Endothelial cell (in vitro differentiated cells): Measurements from ENCODE around the gene EFTUD2. TPM values are rescaled to one million over a fixed set of nuclear protein-coding genes. Genes with fewer than 3 reads are reported as not detected.

Source experiments
- DNase-seq: peaks from one replicate; pipeline ENCODE4 v3.0.0; 2021; ENCODE audit warnings: low spot score
- H3K27ac Mint-ChIP-seq: one replicate; pipeline ENCODE4 v1.8.0; 2021; ENCODE audit warnings: mixed read lengths, inconsistent platforms; ENCODE audit not compliant: unreplicated experiment
- H3K27me3 Mint-ChIP-seq: one replicate; pipeline ENCODE4 v1.8.0; 2021; ENCODE audit warnings: mild to moderate bottlenecking, moderate library complexity, mixed read lengths, inconsistent platforms; ENCODE audit not compliant: unreplicated experiment
- H3K36me3 Mint-ChIP-seq: one replicate; pipeline ENCODE4 v1.8.0; 2021; ENCODE audit warnings: mild to moderate bottlenecking, low read depth, mixed read lengths, inconsistent platforms; ENCODE audit not compliant: unreplicated experiment
- H3K4me1 Mint-ChIP-seq: one replicate; pipeline ENCODE4 v1.8.0; 2021; ENCODE audit warnings: mild to moderate bottlenecking, mixed read lengths, inconsistent platforms; ENCODE audit not compliant: unreplicated experiment
- H3K4me3 Mint-ChIP-seq: one replicate; pipeline ENCODE4 v1.8.0; 2021; ENCODE audit warnings: mild to moderate bottlenecking, mixed read lengths, inconsistent platforms; ENCODE audit not compliant: unreplicated experiment
- H3K9me3 Mint-ChIP-seq: one replicate; pipeline ENCODE4 v1.8.0; 2021; ENCODE audit warnings: mixed read lengths, inconsistent platforms; ENCODE audit not compliant: unreplicated experiment
- total RNA-seq: library from RNA; stranded (reverse); fragmentation: NEBNext Ultra II Directional; extraction: Animal tissue kit (Norgen Biotek cat#: 25700); gene quantifications from one replicate; pipeline ENCODE4 v1.2.1, GENCODE V29; 2021; ENCODE audit not compliant: unreplicated experiment
- TF ChIP-seq, protein P1 (sequence below): fragments of 200-600 bp; sonication (generic); IDR thresholded peaks from one replicate; pipeline ENCODE4 v1.5.0; 2021; ENCODE audit warnings: antibody characterized with exemption; ENCODE audit not compliant: unreplicated experiment

EFTUD2 gene
- total RNA-seq, 1 donor from 2014 or later = 154 TPM

DNA sequence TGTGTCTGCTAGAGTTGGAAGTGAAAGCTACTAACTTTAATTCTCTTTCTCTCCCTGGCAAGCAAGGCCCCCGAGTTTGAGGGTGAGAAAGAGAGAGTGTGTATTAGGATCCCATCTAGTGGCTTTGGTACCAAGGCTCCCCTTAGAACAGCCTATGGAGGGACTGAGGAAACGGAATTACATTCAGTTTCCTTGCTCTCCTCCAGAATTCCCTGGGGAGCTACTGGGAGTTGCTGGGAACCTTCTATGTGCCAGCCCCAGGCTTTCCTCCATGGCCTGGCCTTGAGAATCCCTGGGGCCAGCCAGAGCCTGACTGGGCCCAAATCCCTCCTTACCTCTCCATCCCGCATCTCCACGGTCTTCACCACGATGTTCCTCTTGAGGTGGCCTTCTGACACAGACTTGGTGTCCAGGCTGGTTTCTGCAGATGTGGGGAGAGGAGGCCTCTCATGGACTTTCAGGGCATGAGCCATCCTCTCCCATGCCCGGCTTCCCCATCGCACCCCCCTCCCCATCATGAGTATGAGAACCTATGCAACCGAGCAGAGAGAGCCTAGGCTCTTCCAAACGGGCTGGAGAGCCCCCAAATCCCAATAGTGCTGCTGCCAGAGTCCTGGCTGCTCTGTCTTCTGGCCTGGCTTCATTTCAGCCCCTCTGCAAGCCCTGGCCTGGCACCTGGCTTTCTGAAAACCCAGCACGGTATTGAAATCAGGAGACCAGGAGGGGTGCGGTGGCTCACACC, 8.7 kb upstream of the EFTUD2 start:
- Mint-ChIP-seq H3K27me3 (peaks cover 3% of the 10 kb centered on the region), H3K36me3 (no peaks in the 10 kb centered on the region), H3K9me3 (no peaks in the 10 kb centered on the region), H3K4me1 (peaks cover 39% of the 10 kb centered on the region), H3K27ac (no peak overlapping the region), H3K4me3 (no peak overlapping the region)
- TF ChIP-seq, protein P1, sequence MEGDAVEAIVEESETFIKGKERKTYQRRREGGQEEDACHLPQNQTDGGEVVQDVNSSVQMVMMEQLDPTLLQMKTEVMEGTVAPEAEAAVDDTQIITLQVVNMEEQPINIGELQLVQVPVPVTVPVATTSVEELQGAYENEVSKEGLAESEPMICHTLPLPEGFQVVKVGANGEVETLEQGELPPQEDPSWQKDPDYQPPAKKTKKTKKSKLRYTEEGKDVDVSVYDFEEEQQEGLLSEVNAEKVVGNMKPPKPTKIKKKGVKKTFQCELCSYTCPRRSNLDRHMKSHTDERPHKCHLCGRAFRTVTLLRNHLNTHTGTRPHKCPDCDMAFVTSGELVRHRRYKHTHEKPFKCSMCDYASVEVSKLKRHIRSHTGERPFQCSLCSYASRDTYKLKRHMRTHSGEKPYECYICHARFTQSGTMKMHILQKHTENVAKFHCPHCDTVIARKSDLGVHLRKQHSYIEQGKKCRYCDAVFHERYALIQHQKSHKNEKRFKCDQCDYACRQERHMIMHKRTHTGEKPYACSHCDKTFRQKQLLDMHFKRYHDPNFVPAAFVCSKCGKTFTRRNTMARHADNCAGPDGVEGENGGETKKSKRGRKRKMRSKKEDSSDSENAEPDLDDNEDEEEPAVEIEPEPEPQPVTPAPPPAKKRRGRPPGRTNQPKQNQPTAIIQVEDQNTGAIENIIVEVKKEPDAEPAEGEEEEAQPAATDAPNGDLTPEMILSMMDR = no peak
- no peak for DNase-seq

DNA sequence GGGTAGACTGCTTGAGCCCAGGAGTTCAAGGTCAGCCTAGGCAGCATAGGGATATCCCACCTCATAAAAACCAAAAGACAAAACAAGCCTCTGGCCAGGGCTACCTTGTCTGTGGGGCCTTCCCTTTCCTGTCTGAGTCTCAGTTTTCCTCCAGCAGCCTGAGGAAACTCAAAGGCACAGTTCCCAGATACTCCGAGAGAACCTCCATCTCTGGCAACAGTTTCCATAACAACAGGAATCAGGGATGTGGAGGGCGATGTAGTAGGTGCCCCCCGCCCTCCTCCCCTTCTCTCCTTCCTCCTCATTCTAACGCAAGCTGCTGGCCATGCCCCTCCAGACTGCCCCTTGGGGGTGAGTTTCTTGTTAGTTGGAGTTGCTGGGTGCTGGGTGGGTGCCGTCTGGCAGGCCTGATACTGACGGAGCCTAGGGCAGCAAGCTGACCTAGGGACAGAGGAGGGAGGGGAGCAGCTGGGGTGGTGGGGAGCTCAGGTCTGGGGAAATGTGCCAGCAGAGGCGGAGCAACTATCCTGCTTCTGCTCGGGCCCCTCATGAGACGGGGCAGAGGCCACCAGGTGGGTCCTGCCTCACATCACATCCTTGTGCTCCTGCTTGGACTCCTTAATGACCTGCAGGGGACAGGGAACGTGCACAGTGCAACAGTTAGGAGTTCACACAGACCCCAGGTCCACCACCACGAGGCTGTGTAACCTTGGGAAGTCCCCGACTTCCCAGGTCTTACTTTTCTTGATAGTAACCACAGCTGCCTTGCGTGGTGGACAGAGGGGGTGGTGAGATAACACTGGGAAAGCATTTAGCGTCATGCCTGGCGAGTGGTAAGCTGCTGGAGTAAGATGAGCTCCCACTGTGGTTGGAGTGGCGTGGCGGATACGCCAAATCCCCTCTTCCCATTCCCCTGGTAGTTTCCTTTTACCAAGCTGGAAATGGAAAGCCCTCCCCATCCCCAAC, 7.8 kb upstream of the EFTUD2 start:
- H3K27ac Mint-ChIP-seq = no peak overlapping the region
- no peaks in the 10 kb centered on the region for H3K9me3 Mint-ChIP-seq
- no peak for DNase-seq
- no peak overlapping the region for H3K4me3 Mint-ChIP-seq
- TF ChIP-seq, protein P1 = no peak
- peaks cover 36% of the 10 kb centered on the region for H3K4me1 Mint-ChIP-seq
- no peaks in the 10 kb centered on the region for H3K36me3 Mint-ChIP-seq
- H3K27me3 Mint-ChIP-seq = no peaks in the 10 kb centered on the region

DNA sequence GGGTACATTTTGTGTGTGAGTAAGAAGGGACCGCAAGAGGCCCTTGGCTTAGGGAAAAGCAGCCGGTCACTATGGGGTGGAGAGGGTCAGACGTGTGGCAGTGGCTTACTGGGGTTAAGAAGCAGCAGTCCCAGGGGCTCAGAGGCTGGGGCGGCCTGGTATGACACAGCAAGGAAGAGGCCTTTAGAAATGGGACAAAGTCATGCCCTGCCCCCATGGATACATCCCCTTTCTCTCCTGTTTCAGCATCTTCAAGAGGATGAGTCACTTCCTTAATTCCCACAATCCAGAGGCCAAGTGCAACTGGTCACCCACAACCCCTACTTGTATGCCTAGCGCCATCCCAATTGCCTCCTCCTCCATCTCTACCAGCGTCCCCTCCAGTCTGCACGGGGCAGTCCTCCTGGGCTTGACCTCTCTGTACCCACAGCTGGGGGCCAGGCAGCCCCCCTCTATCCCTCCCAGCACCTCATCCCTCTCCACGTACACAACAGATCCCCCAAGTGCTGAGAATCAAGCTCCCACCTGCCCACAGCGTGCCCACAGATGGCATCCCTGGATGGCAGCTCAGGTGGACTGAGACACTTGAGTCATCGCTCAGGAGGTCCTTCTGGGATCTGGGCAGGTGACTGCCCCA, 6.9 kb upstream of the EFTUD2 start:
- Mint-ChIP-seq H3K36me3 (no peaks in the 10 kb centered on the region), H3K9me3 (no peaks in the 10 kb centered on the region), H3K4me3 (peak overlapping the region; percentile 37), H3K27ac (peak overlapping the region; percentile 81), H3K27me3 (no peaks in the 10 kb centered on the region), H3K4me1 (peaks cover 39% of the 10 kb centered on the region)
- no peak for DNase-seq
- TF ChIP-seq, protein P1 = no peak

DNA sequence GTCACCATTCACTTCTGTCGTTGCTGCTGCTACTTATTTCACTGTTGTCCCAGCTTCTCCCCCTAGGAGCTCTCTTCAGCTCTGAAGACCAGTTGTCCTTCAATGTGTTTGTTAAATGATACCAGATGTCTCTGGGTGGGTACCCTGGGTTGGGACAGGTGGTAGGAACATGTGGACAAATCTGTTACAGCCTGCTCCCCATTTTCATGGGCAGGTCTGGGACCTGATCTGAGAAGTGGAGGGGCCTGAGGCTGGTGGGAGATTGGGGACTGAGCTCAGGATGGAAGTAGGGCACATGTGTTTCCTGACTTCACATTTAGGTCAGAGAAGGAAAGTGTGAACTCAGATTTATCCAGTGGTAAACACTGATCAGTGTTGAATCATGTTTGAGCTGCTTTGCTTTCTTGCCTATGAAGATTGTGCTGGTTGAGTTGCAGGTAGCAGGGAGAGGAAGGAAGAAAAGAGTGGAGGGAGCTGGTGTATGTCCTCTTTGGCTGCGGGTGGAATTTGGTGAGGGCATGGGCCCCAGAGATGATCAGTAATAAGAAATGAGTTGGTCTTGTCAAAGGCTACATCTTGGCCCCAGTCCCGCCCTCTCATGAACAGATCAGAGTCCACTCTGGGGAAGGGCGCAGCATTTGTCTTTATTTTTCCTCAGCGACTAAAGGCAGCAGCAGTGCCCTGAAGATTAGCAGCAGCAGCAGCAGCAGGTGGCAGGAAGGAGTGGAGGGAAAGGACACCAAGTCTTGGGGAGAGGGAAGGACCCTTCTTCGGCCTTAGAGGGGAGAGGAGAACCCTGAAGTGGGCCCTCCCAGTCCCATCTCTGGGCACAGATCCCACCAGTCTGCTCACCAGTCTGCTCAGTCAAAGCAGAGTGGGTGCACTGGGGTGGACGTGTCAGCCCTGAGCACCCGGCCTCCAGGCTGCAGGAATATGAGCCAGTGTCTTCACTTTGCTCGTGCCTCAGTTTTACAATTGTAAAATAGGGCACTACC, 6.1 kb upstream of the EFTUD2 start:
- Mint-ChIP-seq H3K27ac (peak overlapping the region; percentile 81), H3K9me3 (no peaks in the 10 kb centered on the region), H3K4me1 (peaks cover 38% of the 10 kb centered on the region), H3K4me3 (no peak overlapping the region), H3K27me3 (no peaks in the 10 kb centered on the region), H3K36me3 (no peaks in the 10 kb centered on the region)
- TF ChIP-seq, protein P1 = no peak
- DNase-seq = no peak
